Activated naive CD8-positive, alpha-beta T cell treated with anti-CD3 and anti-CD28 coated beads, Interleukin-2, amount 50 U/mL, for 24 hours (primary cell): ENCODE measurements around the gene JPH4.

ENCODE experiments used
- ATAC-seq: fragments of 150-1000 bp; cut with Tn5 transposase; one replicate; pipeline ENCODE4 v1.10.0; 2021
- DNase-seq: peaks from one replicate; pipeline ENCODE4 v3.0.0; 2021
- H3K27ac Mint-ChIP-seq: one replicate; pipeline ENCODE4 v1.8.0; 2021; ENCODE audit warnings: mild to moderate bottlenecking, mixed read lengths
- H3K27me3 Mint-ChIP-seq: one replicate; pipeline ENCODE4 v1.8.0; 2021; ENCODE audit warnings: mixed read lengths
- H3K36me3 Mint-ChIP-seq: one replicate; pipeline ENCODE4 v1.8.0; 2021; ENCODE audit warnings: low read depth, mixed read lengths
- H3K4me1 Mint-ChIP-seq: one replicate; pipeline ENCODE4 v1.8.0; 2021; ENCODE audit warnings: mixed read lengths
- H3K4me3 Mint-ChIP-seq: one replicate; pipeline ENCODE4 v1.8.0; 2021; ENCODE audit warnings: mild to moderate bottlenecking, moderate library complexity, mixed read lengths
- H3K9me3 Mint-ChIP-seq: one replicate; pipeline ENCODE4 v1.8.0; 2021; ENCODE audit warnings: mixed read lengths

Gene JPH4

GRCh38 chr14:23557946-23558345, 20.6 kb downstream of the JPH4 start:
- Mint-ChIP-seq H3K4me1 (peaks cover 40% of the 10 kb centered on the region), H3K36me3 (peaks cover 19% of the 10 kb centered on the region), H3K27me3 (no peaks in the 10 kb centered on the region), H3K9me3 (no peaks in the 10 kb centered on the region), H3K27ac (peak overlapping the region; percentile 86), H3K4me3 (peak overlapping the region; percentile 93)
- DNase-seq (no peak), ATAC-seq (no peak)

GRCh38 chr14:23557521-23557920, 21.1 kb downstream of the JPH4 start:
- DNase-seq (no peak), ATAC-seq (no peak)
- no peaks in the 10 kb centered on the region for H3K27me3 Mint-ChIP-seq
- H3K27ac Mint-ChIP-seq: peak overlapping the region; percentile 86
- H3K36me3 Mint-ChIP-seq: peaks cover 17% of the 10 kb centered on the region
- H3K4me1 Mint-ChIP-seq: peaks cover 40% of the 10 kb centered on the region
- no peaks in the 10 kb centered on the region for H3K9me3 Mint-ChIP-seq
- peak overlapping the region; percentile 93 for H3K4me3 Mint-ChIP-seq

- H3K4me1 Mint-ChIP-seq: peaks cover 42% of the 10 kb centered on the region
- no peaks in the 10 kb centered on the region for H3K27me3 Mint-ChIP-seq
- H3K36me3 Mint-ChIP-seq: peaks cover 16% of the 10 kb centered on the region
- peak overlapping the region; percentile 93 for H3K4me3 Mint-ChIP-seq
- no peaks in the 10 kb centered on the region for H3K9me3 Mint-ChIP-seq
- ATAC-seq: no peak
- peak overlapping the region; percentile 95 for H3K27ac Mint-ChIP-seq
- DNase-seq: no peak
These were observed 21.7 kb downstream of the JPH4 start for GRCh38 chr14:23556700-23557440.

DNA sequence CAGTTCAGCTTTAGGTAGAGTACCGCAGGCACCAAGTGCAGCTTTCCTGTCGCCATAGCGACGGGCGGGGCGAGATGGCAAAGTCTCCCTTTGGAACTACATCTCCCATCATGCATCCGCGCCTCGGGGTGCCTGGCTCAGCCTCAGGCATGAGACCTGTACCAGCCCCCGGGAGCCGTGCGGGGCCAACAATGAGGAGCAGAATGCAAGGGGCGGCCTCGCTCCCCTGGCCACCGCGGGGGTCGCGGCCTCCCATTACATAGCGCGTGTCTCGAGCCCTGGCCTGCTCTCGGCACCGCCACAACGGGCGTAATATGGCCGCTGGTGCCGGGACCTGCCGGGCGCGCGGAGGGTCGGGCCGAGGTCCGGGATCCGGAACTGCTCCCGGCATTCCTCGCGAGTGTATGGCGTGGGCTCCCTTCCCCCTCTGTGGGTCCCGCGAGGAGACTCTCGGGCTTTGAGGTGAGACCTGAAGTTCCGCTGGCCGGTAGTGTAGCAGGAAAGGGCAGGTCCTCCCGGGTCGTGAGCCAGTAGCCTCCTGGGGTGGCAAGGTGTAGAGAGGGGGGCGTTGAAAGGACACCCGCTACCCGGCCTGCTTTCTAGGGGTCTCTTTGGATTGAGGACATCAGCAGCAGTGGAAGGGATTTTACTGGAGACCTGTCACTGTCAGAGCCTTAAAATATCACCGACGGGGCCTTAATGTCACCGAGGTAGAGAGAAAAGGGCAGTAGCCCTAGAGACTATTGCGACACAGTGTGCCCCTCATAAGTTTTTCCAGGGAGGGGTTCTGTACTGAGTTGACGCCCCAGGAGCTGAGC, 22.5 kb downstream of the JPH4 start, which contains the start of gene THTPA:
Gene THTPA (plus strand): TSS at position 390 of the 818 bp plus-strand sequence. CDS start 487 bp downstream, outside the sequence.
- H3K27ac Mint-ChIP-seq: peak within 1 kb of the TSS; percentile 95
- H3K4me1 Mint-ChIP-seq: peaks cover 44% of the 10 kb centered on the region
- ATAC-seq (peak; percentile 76), DNase-seq (peak; percentile 91)
- H3K27me3 Mint-ChIP-seq: peaks cover under 1% of the 10 kb centered on the region
- peaks cover 11% of the 10 kb centered on the region for H3K36me3 Mint-ChIP-seq
- H3K4me3 Mint-ChIP-seq: peak within 1 kb of the TSS; percentile 93
- H3K9me3 Mint-ChIP-seq: no peaks in the 10 kb centered on the region

DNA sequence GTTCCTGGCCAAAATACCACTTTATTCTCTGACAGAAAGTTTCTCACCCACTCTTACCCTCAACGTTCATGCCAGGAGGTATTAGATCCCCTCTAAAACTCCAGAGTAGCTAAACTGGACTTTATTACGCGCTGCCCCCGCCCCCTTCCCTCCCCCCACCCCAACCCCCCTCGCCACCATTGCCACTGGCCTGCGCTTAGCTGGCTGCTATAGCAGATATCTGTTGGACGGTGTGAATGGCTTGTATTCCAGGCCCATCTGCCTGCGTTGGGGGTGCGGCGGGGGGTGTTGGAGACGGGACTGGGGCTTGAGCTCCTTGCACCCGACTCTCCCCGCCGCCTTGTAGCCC, 23.1 kb downstream of the JPH4 start:
- peak overlapping the region; percentile 93 for H3K4me3 Mint-ChIP-seq
- no peak for DNase-seq
- H3K27me3 Mint-ChIP-seq: peaks cover 4% of the 10 kb centered on the region
- ATAC-seq: no peak
- peaks cover 8% of the 10 kb centered on the region for H3K36me3 Mint-ChIP-seq
- H3K9me3 Mint-ChIP-seq: no peaks in the 10 kb centered on the region
- peaks cover 44% of the 10 kb centered on the region for H3K4me1 Mint-ChIP-seq
- peak overlapping the region; percentile 95 for H3K27ac Mint-ChIP-seq

- Mint-ChIP-seq H3K4me3 (no peak within 1 kb of the TSS), H3K36me3 (no peaks in the 10 kb centered on the region), H3K9me3 (no peaks in the 10 kb centered on the region), H3K4me1 (peaks cover 13% of the 10 kb centered on the region), H3K27me3 (peaks cover 4% of the 10 kb centered on the region), H3K27ac (peak within 1 kb of the TSS; percentile 85)
- DNase-seq (peak; percentile 85), ATAC-seq (peak; percentile 75)
These were observed 27.1 kb downstream of the JPH4 start, which contains the start of gene ZFHX2 for GRCh38 chr14:23551266-23552028. Gene ZFHX2 (minus strand): TSS chr14:23551765. CDS start chr14:23535325, 16,440 bp downstream.

DNA sequence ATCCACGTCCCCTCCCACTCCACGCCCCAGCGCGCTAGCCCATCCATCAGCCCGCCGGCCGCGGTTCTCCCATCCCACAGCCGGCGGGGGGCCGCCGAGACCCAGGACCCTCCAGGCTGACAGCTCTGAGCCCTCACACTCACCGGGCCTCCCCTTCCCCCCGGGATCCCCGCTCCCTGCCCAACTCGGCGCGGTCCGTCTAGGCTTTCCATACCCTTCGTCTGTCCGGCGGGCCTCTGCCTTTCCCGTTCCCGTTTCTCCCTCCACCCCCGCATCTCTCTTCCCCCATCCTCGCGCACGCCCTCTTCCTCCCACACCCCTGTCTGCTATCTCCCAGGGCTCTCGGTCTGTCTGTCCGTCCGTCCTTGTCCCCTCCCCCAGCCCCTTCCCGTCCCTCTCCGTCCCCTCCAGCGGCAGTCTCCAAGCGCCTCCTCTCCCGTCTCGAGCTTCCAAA, 27.8 kb downstream of the JPH4 start:
- no peak overlapping the region for H3K27ac Mint-ChIP-seq
- DNase-seq (no peak), ATAC-seq (no peak)
- H3K36me3 Mint-ChIP-seq: no peaks in the 10 kb centered on the region
- peaks cover 11% of the 10 kb centered on the region for H3K4me1 Mint-ChIP-seq
- H3K9me3 Mint-ChIP-seq: no peaks in the 10 kb centered on the region
- H3K4me3 Mint-ChIP-seq: no peak overlapping the region
- peaks cover 4% of the 10 kb centered on the region for H3K27me3 Mint-ChIP-seq

GRCh38 chr14:23550131-23550811, 28.3 kb downstream of the JPH4 start:
- H3K27me3 Mint-ChIP-seq: peaks cover 5% of the 10 kb centered on the region
- H3K27ac Mint-ChIP-seq: no peak overlapping the region
- DNase-seq (no peak), ATAC-seq (no peak)
- H3K9me3 Mint-ChIP-seq: no peaks in the 10 kb centered on the region
- no peaks in the 10 kb centered on the region for H3K36me3 Mint-ChIP-seq
- no peak overlapping the region for H3K4me3 Mint-ChIP-seq
- peaks cover 9% of the 10 kb centered on the region for H3K4me1 Mint-ChIP-seq

GRCh38 chr14:23548351-23549318, 30.0 kb downstream of the JPH4 start:
- DNase-seq: no peak
- Mint-ChIP-seq H3K27ac (no peak overlapping the region), H3K4me1 (peaks cover 7% of the 10 kb centered on the region), H3K4me3 (no peak overlapping the region), H3K36me3 (no peaks in the 10 kb centered on the region), H3K27me3 (peaks cover 6% of the 10 kb centered on the region), H3K9me3 (no peaks in the 10 kb centered on the region)
- no peak for ATAC-seq

DNA sequence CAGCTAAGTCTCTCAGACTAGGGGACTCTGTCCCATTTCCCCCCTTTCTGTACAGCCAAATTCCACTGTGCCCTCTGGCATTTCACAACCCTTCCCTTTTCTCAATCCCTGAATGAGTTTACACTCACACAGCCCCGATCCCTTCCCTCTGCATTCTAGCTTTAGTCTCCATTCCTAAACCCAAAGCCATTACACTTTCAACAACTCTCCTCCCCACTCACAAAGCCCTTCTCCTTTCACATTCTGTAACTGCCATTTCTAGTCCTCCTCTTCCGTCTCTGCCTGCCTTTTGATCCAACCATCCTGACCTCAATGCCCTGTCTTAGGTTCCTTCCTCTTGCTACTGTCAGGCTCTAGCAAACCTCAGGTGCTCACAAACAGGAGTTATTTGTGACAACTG, 30.7 kb downstream of the JPH4 start:
- Mint-ChIP-seq H3K36me3 (no peaks in the 10 kb centered on the region), H3K27me3 (peaks cover 6% of the 10 kb centered on the region), H3K4me3 (no peak overlapping the region), H3K4me1 (peaks cover 7% of the 10 kb centered on the region), H3K27ac (no peak overlapping the region), H3K9me3 (no peaks in the 10 kb centered on the region)
- ATAC-seq (no peak), DNase-seq (no peak)

DNA sequence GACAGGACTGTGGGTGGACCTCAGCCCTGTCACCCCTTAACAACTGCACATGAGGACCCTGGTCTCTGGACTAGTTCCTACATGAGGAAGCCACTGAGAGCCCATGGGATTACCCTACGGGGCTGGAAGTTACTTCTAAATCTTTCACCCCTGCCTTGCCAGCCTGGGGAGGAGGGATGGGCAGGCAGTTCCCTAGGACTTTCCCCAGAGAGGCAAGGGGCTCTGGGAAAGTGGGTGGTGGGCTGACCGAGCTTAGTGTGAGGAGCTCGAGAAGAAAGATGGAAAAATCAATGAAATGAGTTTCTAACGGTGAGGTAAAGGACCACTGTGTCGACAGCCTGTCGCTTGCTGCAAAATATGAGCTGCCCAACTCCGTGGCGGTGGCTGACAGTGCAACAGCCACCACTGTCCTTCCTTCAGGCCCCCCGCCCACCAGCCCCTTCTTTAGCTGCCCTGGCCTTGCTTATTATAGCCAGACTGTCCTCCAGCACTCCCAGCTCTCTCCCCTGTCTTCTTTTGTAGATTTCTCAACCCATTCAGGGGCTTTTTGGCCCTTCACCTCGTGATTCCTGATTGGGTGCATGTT, 32.0 kb downstream of the JPH4 start:
- no peak for ATAC-seq
- peaks cover 2% of the 10 kb centered on the region for H3K4me1 Mint-ChIP-seq
- no peak for DNase-seq
- H3K27ac Mint-ChIP-seq: no peak overlapping the region
- peaks cover 7% of the 10 kb centered on the region for H3K27me3 Mint-ChIP-seq
- no peaks in the 10 kb centered on the region for H3K9me3 Mint-ChIP-seq
- no peak overlapping the region for H3K4me3 Mint-ChIP-seq
- H3K36me3 Mint-ChIP-seq: no peaks in the 10 kb centered on the region

DNA sequence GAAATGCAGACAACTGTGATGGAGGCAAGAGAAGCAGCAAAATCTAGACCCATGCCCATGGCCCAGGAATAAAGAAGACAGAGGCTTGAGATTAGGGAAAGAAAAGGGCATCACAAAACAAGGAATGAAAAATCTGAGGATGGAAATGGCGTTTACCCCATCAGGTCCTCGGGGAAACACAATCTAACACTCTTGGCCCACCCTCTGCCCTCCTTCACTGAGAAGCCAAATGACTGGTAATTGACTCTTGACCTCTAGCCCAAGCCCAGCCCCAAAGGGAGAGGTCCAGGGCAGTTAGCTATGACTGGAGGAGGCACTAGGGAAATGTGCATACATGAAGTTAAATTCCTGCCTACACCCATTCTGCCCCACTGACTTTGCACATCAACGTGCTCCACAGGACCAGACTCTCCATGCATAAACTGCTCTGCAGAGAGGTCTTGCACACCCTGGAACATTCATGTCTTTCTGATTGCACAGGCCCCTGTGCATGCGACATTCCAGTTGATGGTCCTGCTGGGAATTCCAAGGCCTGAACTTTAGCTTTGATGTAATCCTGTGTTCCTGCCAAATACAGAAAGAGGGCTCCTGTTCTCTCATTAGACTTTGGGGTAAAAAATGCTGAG, 32.7 kb downstream of the JPH4 start:
- no peak overlapping the region for H3K4me3 Mint-ChIP-seq
- H3K27ac Mint-ChIP-seq: no peak overlapping the region
- peaks cover 4% of the 10 kb centered on the region for H3K27me3 Mint-ChIP-seq
- no peaks in the 10 kb centered on the region for H3K9me3 Mint-ChIP-seq
- H3K36me3 Mint-ChIP-seq: no peaks in the 10 kb centered on the region
- no peaks in the 10 kb centered on the region for H3K4me1 Mint-ChIP-seq
- ATAC-seq (no peak), DNase-seq (no peak)
